ENCODE results near the gene ACTR2.
A peak's percentile ranks its signal among the peaks of the same experiment; 100 is the strongest.

Gene ACTR2

DNA sequence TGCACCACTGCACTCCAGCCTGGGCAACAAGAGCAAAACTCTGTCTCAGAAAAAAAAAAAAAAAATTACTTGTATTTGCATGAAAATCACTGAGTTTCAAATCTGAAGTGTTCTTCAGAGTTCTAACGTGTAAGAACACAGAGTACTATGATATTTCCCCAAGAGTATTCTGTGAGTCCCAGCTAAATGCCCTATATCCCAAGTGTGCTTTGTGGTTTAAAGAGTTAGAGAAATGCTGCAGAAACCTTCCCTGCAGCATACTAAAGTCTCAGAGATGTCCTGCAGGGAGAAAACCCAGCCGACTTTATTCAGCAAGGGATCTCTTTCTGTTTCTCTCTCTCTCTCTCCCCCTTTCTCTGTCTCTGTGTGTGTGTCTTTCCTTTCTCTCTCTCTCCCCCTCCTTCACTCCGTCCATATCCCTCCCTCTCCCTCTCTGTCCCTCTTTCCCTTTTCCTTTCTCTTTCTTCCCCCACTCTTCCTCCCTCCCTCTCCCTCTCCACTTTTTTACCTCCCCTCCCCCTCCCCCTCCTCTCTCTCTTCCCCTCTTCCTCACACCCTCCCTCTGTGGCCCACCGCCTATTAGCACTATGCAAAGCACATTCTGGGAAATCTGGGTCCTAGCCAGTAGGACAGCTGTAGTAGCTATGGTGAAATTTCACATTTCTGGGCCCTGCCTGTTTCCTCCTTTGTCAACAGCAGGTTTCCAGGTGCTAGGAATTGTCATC is 54.2 kb downstream of the ACTR2 start:
- no peak for DNase-seq

DNA sequence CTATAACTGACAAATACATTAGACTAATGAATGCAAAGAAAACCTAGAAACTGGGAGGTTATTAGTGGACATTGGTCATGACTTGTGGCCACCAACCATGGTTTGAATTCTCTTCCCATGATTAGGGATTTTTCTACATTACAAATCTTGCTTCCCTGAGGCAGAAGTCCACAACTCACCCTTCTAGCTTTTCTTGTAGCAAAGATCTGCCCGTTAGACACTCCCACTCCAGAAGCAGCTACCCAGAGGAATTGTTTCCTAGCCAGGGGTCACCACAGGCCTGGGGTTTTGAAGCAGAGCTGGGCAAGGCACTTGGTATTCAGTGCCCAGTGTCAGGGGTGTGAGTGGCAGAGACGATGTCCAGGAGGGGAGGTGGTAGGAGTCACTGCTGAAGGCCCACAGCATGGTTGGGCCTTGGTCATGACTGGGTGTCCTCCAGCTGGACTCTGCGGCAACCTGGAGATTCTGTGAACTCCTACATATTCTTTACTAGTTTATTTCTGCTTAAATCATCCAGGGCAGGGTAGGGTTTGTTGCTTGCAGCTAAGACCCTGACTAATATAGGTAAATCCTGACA is 54.9 kb downstream of the ACTR2 start:
- no peak for DNase-seq

DNA sequence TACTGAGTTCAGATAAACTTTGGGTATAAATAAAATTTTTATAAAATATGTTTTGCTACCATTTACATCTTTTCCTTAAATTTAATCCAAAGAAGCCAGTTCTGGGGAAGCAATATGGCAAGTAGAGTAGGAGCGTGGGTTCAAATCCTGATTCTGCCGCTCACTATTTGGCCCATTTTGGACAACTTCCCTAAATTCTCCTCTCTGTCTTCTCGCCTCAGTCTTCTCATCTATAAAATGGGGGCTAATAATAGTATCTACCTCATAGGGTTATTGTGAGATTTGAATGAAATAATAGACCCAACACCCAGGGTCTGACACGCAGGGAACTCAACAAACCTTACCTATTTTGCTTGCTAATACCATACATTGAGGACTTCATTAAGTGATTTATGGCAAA is 59.7 kb downstream of the ACTR2 start:
- no peak for DNase-seq

DNA sequence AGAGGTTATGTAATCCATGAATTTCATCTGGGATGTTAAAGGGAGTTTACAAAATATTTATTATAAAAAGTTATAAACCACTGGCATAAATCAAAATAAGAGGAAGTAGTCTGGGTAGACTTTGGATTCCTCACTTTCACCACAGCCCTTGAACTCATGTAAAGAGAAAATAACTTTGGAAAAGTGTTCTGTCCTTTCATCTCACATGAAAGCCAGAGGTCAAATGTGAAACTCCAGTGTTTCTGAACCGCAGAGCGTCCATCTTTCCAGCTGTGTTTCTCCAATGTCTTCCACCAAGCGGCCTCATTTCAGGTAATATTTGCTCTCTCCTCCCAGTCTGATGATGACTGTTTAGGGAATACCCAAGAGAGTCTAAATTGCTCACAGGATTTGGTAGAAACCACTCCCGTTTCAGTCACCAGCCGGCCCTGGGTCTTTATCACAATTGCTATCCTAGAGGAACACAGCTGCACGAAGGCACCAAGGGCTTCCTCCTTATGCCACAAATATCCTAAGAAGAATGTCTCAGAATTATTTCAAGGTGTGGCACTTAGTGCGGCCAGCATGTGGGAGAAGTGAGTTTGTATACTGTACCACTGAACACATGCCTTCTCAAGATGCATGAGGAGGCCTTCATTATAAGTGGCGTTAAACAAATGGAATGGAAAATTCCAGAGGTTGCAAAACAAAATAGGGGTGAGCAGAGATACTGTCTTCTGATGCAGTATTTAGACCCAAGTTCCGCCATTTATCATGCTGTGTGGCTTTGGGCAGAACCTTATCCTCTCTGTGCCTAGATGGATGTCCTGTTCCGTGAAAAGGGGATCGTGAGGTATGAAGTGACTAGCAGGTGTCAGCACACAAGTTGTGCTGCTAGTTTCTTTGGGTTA is 63.8 kb downstream of the ACTR2 start:
- DNase-seq: peak; percentile 25 to 42 (median 41)

DNA sequence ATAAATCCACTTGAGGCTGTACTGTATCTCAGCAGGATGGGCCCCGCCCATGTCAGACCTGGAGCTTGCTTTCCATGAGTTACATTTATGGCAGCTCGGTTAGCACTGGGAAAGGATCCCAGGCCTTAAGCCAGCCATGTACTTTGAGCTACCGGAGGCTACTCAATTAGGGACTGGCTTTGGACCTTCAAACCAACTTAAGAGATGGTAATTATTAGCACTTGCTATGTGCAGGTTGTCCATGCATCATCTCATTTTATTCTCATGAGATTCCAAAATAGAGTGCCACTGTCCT is 64.4 kb downstream of the ACTR2 start:
- DNase-seq: no peak

DNA sequence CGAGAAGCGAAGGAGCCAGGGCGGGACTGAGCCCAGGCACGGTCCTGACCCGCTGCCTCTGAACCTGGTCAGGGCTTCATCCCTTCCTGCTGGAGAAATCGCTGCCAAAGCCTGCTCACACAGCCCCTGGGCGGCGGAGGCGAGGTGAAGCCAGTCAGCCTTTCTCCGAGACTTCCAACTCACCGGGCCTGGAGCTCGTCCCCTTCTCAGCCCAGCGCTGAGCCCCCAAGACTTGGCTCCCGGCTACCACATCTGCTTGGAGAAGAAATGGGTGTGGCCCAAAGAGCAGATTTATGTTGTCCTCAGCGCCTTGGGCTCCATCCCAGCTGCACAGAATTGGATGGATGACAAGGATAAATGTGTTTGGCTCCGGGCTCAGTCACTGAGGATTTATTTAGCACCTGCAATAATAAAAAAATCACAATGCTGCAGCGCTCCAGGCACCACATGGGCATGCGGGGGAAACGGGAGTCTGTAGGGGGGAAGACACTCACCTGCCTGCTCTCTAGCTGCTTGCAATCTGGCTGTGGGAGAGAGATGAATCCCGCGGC is 64.9 kb downstream of the ACTR2 start:
- DNase-seq: no peak

DNA sequence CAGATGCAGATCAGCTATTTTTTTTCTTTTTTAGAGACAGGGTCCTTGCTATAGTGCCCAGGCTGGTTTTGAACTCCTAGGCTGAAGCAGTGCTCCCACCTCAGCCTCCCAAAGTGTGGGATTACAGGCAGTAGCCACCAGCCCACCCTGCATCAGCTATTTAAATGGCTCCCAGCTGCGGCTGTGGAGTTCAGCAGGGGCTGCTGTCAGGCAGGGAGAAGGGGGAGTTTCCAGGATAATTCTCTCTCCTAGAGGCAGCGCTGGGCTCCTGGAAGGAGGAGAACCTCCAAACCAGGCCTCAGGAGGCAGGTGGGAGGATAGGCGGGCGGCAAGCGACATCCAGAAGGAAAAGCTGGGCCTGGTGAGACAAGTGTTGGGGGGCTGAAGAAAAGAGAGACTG is 65.7 kb downstream of the ACTR2 start:
- DNase-seq: no peak

DNA sequence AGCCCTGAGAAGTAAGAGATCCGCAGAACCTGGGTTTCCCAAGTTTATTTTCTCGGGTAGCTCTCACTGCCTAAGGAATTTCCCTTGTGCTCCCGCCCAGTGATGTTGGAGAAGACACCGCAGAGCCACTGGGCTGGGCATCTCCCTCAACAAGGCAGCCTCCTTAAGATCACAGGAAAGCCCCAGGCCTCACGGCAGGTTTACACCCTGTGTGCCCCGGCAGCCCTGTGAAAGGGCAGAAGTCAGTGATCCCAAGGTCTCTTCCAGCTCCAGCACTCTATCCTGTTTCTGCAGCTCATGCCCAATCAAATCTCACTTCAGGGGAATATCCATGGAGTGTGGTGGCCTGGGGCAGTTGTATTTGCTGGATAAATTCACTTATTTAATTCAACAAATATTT is 66.5 kb downstream of the ACTR2 start:
- no peak for DNase-seq

DNA sequence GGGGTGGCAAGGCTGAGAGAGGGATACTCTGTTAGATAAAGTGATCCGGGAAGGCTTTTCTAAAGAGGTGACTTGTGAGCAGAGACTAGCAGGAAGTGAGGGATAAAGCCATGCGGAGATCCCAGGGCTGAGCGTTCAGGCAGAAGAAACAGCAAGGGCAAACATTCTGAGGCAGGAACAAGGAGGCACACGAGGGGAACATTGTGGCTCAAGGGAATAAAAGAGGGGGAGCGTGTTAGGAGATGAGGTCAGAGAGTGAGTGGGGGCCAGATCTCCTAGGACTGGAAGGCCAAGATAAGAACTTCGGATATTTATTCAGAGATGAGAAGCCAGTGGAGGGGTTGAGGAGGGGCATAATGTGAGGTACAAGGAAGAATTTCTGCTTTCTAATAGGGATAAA is 67.1 kb downstream of the ACTR2 start:
- DNase-seq: no peak

DNA sequence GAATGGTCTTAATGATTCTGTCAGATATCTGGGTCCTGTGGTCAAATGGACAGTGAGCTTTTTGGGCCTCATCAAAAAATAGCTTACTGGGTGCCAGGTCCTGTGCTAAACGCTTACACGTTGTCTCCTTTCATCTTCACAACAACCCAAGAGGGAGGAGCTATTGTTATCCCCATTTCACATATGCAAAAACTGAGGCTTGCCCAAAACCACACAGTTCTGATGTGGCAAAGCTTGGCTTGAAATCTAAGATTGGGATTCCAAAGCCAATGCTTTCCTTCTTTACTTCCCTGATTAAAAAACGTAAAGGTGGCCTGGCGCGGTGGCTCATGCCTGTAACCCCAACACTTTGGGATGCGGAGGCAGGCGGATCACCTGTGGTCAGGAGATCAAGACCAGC is 69.3 kb downstream of the ACTR2 start:
- no peak for DNase-seq

DNA sequence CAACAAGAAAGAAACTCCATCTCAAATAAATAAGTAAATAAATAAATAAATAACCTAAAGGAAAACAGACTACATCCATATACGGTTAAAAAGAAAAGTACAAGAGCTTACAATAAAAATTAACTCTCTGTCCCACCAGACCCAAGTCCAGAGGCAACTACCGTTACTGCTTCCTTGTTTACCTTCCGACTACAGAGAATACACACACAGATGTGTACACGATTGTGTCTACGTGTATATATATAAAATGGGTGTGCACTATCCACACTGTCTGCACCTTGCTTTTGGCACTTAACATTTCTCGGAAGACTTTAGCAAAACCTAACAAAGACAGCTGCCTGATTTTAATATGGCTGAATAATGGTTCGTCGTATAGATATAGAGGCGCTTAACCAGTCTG is 69.9 kb downstream of the ACTR2 start:
- no peak for DNase-seq

DNA sequence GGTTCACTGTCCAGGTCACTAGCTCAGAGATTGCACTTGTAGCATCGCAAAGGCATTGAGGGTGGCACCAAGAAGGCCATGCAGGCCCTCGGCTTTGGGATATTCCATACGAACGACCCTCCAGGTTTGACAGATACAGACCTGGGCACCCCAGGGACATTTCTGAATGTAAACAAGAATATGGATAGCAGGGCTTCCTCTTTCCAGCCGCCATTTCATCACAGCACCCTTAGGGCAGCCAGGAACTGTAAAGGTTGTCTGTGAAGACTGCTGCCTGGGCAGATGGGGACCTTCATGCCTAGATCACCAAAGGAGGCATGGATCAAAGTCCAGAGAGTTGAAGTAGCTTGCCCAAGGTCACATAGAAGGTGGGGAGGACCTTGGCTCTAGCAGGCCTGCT is 70.5 kb downstream of the ACTR2 start:
- no peak for DNase-seq

DNA sequence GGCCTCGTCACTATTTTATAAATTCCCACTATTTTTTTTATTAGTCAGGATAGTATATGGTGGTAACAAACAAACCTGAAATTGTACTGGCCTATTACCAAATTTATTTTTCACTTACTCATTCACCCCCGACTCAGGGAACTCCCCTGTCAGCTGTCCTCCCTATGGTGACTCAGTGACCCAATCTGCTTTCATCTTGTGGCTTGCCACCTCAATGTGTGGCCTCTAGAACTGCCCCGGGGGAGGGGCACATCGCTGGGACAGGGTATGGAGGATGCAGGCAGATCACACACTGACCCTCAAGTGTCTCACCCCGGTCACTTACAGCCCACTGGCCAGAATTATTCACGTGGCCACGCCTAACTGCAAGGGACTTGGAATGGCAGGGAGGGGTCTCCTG is 71.6 kb downstream of the ACTR2 start:
- peak; percentile 65 to 75 (median 73) for DNase-seq

DNA sequence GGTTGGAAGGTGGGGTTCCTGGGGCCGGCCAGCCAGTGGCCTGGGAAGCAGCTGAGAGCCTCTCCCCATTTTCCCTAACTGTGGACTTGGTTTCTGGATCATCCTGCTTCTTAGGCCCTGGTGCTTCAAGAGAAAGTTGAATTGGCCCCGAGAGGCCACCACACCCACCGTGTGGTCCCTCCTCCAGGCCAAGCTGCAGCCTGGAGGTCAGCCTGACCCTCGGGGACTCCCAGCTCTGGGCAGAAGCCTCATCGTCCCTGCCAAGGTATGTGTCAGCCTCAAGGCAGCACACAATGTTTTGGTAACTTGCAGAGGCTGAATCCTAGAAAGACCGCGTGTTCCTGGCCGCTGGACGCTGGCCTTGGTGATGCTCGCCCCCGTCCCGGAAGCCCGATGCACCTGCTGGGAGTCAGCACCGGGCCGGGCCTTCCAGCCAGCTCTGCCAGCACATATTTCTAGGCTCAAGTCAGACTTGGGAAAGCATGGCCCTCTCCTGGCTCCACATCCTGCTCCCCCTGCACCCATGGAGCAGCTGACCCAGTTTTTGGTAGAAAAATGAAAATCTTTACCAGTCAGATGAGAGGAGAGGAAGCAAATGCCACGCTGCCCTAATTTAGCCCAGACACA is 72.6 kb downstream of the ACTR2 start:
- DNase-seq: no peak

DNA sequence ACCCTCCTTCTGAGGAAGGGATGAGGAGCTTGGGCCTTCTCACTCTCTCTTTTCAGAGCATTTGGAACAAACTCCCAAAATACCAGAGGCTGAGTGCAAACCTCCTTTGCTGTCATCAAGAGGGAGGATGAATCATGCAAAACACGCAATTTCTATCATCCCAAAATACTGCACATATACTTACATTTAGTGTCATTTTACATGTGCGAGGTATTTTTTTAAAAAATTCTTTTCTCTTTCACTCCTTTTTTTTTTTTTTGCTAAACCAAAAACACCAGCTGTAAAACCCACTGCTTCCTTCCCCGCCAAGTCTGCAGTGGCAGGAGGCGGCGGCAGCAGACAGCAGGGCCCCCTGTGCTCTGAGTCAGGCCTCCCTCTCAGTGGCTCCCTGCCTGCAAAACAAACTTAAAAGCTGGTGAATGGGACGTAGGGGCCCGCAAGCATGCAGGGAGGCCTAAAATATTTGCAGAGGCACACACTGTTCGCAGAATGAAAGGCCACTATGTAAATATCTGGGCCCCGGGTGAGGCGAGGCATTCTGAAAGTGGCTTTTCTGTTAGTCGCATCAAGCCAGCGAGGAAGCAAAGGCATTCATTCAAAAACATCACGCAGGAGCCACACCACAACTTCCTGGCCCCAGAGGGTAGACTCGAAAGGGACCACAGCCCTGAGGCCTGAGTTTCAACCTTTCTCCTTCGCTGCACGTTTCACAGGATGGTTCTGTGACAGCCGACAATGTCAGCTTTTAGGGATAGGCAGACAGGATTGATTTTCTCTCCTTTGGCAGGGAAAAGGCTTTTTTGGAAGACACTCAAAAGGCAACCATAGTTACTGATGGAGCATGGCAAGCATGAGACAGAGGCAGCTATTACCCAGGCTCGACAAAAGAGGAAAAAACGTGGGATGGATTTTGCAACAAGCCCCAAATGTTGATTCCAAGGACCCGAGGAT is 73.4 kb downstream of the ACTR2 start:
- peak; percentile 38 to 59 (median 47) for DNase-seq

DNA sequence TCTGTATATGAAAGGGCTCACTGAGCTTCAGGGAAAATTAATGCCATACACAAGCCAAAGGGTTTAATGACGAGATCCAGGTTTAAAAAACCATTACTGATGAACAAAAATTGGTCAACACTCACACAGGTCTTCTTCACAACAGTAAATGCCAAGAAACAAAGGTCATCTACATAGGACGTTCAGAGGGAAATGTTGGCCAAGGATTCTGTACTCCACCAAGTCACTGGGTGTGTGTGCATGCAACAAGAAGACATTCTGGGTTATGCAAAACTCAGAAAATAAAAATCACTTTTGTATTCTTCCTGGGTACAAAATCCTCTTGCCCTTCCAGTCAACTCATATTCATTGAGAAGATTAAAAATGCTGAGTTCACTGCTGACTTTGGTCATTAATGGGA is 78.3 kb downstream of the ACTR2 start:
- DNase-seq: no peak

DNA sequence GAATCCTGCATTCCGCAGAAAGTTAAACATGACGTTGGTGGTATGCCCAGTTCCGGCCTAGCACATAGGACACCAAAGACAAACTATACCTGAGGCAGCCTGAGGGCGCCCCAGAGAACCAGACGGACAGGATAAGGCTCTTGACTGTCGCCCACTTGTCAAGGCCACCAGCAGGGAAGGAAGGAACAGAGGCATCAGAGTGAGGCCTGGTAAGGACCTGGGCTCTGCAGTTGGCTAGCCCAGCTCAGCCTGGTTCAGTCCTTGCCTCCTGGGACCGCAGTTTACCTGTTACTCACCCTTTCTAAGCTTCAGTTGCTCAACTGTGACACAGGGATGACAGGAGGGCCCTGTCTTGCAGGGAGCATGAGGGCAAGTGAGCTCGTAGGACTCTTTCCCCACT is 82.1 kb downstream of the ACTR2 start:
- no peak for DNase-seq

DNA sequence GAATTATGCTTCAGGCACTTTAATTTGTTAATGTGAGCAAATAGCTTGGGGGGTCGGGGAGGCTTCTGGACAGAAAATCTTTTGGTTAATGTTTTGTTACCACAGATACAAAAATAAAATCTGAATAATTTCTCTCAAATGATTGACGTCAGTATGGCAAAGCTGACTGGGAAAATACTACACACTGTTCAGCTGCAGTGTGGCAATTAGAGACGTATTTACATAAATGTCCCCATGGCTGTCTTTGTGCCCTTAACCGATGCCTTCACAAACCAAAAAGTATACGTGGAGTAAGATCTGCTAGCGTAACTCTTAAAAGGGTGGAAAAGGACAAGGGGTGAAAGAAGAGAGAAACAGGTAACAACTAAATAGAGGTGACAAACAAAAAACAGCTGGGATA is 83.4 kb downstream of the ACTR2 start:
- DNase-seq: no peak

DNA sequence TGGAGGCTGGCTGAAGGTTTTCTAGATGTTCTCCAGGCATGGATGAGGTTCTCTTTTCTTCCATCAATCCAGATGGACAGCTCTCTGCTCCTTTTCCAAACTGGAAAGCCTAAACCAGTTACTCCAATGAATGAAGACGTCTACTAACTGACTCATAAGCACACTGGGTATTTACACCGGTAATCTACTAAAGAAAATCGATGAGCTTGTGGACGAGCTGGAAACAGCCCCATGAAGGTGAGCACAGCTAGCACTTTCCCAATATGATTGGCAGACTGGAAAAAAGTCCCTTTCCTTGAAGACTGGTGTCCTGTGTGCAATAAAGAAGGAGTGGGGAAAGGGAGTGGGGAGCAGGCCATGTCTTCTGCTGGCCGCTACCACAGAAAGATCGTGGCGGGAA is 84.0 kb downstream of the ACTR2 start:
- DNase-seq: no peak

DNA sequence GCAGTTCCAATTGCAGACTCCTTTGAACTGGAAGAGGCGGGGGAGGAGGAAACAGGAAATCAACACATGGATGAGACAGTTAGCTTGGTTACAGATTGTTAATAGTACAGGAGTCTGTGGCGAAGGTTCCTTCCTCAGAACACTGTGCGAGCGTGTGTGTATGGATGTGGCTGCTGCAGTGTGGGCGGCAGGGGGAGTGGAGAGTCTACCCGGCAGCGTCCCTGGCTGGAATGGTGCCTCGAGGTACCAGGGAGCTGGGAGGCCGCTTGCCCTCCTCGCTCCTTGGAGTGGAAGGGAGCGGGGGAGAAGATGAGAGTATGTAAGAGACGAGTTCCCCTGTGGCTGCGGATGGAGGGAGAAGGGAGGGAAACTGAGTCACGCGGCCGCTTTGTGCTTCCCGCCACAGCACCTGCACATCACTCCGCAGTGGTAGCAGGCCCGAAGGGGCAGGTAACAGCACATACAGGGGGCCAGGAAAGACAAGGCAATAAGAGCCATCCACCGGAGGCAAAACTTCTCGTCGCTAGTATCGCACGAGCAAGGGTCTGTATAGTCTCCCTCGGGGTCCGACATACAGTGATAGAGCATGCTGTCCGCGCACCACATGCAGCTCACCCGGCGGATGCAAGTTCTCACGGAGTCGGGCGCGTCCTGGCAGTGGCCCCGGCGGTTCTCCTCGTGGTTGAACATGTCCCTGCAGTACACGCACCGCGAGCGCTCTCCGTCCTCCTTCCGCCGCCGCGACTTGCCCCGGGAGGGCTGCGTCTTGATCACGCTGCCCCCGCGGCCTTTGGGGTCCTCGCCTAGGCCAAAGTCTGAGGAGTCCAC is 85.7 kb downstream of the ACTR2 start:
- no peak for DNase-seq

DNA sequence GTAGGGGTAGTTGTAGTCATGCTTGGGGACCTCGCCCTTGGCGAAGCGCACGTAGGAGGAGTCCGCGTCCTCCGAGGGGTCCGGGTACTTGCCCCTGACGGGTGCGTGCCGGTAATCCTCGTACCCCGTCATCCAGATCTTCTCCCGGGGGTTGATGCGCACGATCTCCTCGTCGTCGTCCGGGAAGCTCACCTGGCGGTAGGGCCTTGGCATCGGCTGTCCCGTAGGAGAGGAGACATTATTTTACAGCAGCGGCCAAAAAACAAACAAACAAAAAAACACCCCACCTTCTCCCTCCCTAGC is 86.3 kb downstream of the ACTR2 start:
- no peak for DNase-seq
